ENCODE measurements around the gene CYP46A1. TPM values are rescaled to one million over a fixed set of nuclear protein-coding genes. Genes with fewer than 3 reads are reported as not detected.

CYP46A1 gene
- polyA plus RNA-seq, 1 donor, result 1.5 TPM

DNA sequence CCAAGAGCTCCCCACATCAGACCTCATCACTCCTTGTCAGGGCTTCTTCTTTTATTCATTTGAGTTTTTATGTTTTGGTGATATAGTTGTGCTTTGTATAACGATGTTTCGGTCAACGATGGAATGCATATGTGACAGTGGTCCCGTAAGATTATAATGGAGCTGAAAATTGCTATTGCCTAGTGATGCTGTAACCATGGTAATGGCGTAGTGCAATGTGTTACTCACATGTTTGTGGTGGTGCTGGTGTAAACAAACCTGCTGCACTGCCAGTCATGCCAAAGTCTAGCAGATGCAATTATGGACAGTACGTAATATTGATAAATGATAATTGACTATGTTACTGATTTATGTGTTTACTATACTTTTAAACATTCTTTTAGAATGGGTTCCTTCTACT lies 16.3 kb downstream of the CYP46A1 start:
- no CpG with 5 or more reads among the region's 6 CpGs for WGBS (ENCODE audit: insufficient coverage, low lambda C conversion rate)

DNA sequence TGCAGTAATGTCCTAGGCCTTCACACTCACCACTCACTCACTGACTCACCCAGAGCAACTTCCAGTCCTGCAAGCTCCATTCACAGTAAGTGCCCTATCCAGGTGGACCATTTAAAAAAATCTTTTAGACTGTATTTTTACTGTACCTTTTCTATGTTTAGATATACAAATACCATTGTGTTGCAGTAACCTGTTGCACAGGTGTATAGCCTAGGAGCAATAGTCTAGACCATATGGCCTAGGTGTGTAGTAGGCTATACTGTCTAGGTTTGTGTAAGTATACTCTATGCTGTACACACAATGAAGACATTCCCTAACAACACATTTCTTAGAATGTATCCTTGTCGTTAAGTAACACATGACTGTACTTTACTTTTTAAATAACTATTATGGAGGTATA lies 17.2 kb downstream of the CYP46A1 start:
- H3K36me3 ChIP-seq (ENCODE audit: control insufficient read depth, insufficient read depth, low read length), result no peaks in the 10 kb centered on the region
- H3K27ac ChIP-seq (ENCODE audit: low read length), result no peak overlapping the region
- WGBS (ENCODE audit: insufficient coverage, low lambda C conversion rate), result no CpG with 5 or more reads among the region's 1 CpG
- peaks cover 11% of the 10 kb centered on the region for H3K9me3 ChIP-seq (ENCODE audit: control insufficient read depth, low read depth, low read length)
- no peak for DNase-seq
- no peaks in the 10 kb centered on the region for H3K27me3 ChIP-seq (ENCODE audit: control insufficient read depth, insufficient read depth, low read length)
- H3K4me1 ChIP-seq (ENCODE audit: control insufficient read depth, insufficient read depth, low read length), result no peaks in the 10 kb centered on the region
- H3K4me3 ChIP-seq (ENCODE audit: low read length), result no peak overlapping the region

More for the DNA sequence above, 16.3 kb downstream of the CYP46A1 start:
- H3K36me3 ChIP-seq (ENCODE audit: control insufficient read depth, insufficient read depth, low read length), result no peaks in the 10 kb centered on the region
- H3K27ac ChIP-seq (ENCODE audit: low read length), result no peak overlapping the region
- no peaks in the 10 kb centered on the region for H3K27me3 ChIP-seq (ENCODE audit: control insufficient read depth, insufficient read depth, low read length)
- no peak for DNase-seq
- H3K4me3 ChIP-seq (ENCODE audit: low read length), result no peak overlapping the region
- H3K9me3 ChIP-seq (ENCODE audit: control insufficient read depth, low read depth, low read length), result peaks cover 11% of the 10 kb centered on the region
- no peaks in the 10 kb centered on the region for H3K4me1 ChIP-seq (ENCODE audit: control insufficient read depth, insufficient read depth, low read length)

GRCh38 chr14:99702115-99702514 lies 18.0 kb downstream of the CYP46A1 start:
- DNase-seq, result no peak
- no peaks in the 10 kb centered on the region for H3K27me3 ChIP-seq (ENCODE audit: control insufficient read depth, insufficient read depth, low read length)
- H3K9me3 ChIP-seq (ENCODE audit: control insufficient read depth, low read depth, low read length), result peaks cover 11% of the 10 kb centered on the region
- no peak overlapping the region for H3K4me3 ChIP-seq (ENCODE audit: low read length)
- H3K27ac ChIP-seq (ENCODE audit: low read length), result no peak overlapping the region
- no peaks in the 10 kb centered on the region for H3K4me1 ChIP-seq (ENCODE audit: control insufficient read depth, insufficient read depth, low read length)
- no peaks in the 10 kb centered on the region for H3K36me3 ChIP-seq (ENCODE audit: control insufficient read depth, insufficient read depth, low read length)

GRCh38 chr14:99703381-99703780 lies 19.3 kb downstream of the CYP46A1 start:
- H3K27ac ChIP-seq (ENCODE audit: low read length), result no peak overlapping the region
- peaks cover 11% of the 10 kb centered on the region for H3K9me3 ChIP-seq (ENCODE audit: control insufficient read depth, low read depth, low read length)
- WGBS (ENCODE audit: insufficient coverage, low lambda C conversion rate), result no CpG with 5 or more reads among the region's 3 CpGs
- H3K27me3 ChIP-seq (ENCODE audit: control insufficient read depth, insufficient read depth, low read length), result no peaks in the 10 kb centered on the region
- no peak for DNase-seq
- H3K4me1 ChIP-seq (ENCODE audit: control insufficient read depth, insufficient read depth, low read length), result no peaks in the 10 kb centered on the region
- no peak overlapping the region for H3K4me3 ChIP-seq (ENCODE audit: low read length)
- H3K36me3 ChIP-seq (ENCODE audit: control insufficient read depth, insufficient read depth, low read length), result no peaks in the 10 kb centered on the region

GRCh38 chr14:99704037-99704436 lies 19.9 kb downstream of the CYP46A1 start:
- peaks cover 11% of the 10 kb centered on the region for H3K9me3 ChIP-seq (ENCODE audit: control insufficient read depth, low read depth, low read length)
- H3K27ac ChIP-seq (ENCODE audit: low read length), result no peak overlapping the region
- no peak overlapping the region for H3K4me3 ChIP-seq (ENCODE audit: low read length)
- no peaks in the 10 kb centered on the region for H3K27me3 ChIP-seq (ENCODE audit: control insufficient read depth, insufficient read depth, low read length)
- no peaks in the 10 kb centered on the region for H3K36me3 ChIP-seq (ENCODE audit: control insufficient read depth, insufficient read depth, low read length)
- 92% methylated on average over 2 of the region's 2 CpGs for WGBS (ENCODE audit: insufficient coverage, low lambda C conversion rate)
- no peaks in the 10 kb centered on the region for H3K4me1 ChIP-seq (ENCODE audit: control insufficient read depth, insufficient read depth, low read length)
- DNase-seq, result no peak

GRCh38 chr14:99706107-99706900 lies 22.2 kb downstream of the CYP46A1 start:
- H3K9me3 ChIP-seq (ENCODE audit: control insufficient read depth, low read depth, low read length), result peaks cover 11% of the 10 kb centered on the region
- DNase-seq, result no peak
- H3K27ac ChIP-seq (ENCODE audit: low read length), result no peak overlapping the region
- H3K4me3 ChIP-seq (ENCODE audit: low read length), result no peak overlapping the region
- no peaks in the 10 kb centered on the region for H3K36me3 ChIP-seq (ENCODE audit: control insufficient read depth, insufficient read depth, low read length)
- H3K27me3 ChIP-seq (ENCODE audit: control insufficient read depth, insufficient read depth, low read length), result no peaks in the 10 kb centered on the region
- H3K4me1 ChIP-seq (ENCODE audit: control insufficient read depth, insufficient read depth, low read length), result no peaks in the 10 kb centered on the region
- WGBS (ENCODE audit: insufficient coverage, low lambda C conversion rate), result no CpG with 5 or more reads among the region's 8 CpGs

DNA sequence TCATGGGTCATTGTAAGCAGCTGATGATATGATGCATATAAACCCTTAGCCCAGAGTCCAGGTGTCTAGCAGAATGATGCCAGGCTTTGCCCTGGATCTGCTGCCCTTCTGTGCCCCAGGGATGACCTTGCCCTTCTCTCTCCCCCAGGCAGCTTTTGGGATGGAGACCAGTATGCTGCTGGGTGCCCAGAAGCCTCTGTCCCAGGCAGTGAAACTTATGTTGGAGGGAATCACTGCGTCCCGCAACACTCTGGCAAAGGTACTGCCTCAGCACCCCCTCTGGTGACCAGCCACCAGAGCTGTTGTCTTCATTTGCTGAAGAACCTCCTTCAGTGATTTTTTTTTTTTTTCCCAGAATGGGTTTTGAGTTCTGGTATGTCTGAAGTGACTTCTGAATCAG lies 23.3 kb downstream of the CYP46A1 start:
- Histone ChIP-seq H3K27ac (ENCODE audit: low read length) (no peak overlapping the region), H3K27me3 (ENCODE audit: control insufficient read depth, insufficient read depth, low read length) (peaks cover 3% of the 10 kb centered on the region), H3K4me3 (ENCODE audit: low read length) (no peak overlapping the region), H3K4me1 (ENCODE audit: control insufficient read depth, insufficient read depth, low read length) (no peaks in the 10 kb centered on the region), H3K36me3 (ENCODE audit: control insufficient read depth, insufficient read depth, low read length) (no peaks in the 10 kb centered on the region), H3K9me3 (ENCODE audit: control insufficient read depth, low read depth, low read length) (peaks cover 11% of the 10 kb centered on the region)
- no peak for DNase-seq
- WGBS (ENCODE audit: insufficient coverage, low lambda C conversion rate), result no CpG with 5 or more reads among the region's 2 CpGs

DNA sequence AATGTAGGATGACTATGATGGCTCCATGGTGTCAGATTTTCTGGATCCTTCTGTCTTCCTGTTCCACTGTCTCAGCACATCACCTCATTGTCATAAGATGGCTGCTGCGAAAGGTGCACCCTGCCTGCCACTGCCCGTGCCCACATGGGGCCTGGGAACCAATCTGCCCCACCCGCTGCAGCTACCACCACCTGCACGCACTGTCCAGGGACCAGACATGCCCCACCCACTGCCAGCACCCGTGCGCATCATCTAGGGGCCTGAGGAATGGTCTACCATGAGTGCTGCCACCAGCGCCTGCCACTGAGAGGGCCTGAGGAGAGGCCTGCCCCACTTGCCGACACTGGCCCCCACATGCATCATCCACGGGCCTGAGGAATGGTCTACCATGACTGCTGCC lies 23.8 kb downstream of the CYP46A1 start:
- DNase-seq, result no peak

GRCh38 chr14:99708449-99708848 lies 24.4 kb downstream of the CYP46A1 start:
- Histone ChIP-seq H3K27me3 (ENCODE audit: control insufficient read depth, insufficient read depth, low read length) (peaks cover 3% of the 10 kb centered on the region), H3K36me3 (ENCODE audit: control insufficient read depth, insufficient read depth, low read length) (no peaks in the 10 kb centered on the region), H3K4me3 (ENCODE audit: low read length) (no peak overlapping the region), H3K4me1 (ENCODE audit: control insufficient read depth, insufficient read depth, low read length) (no peaks in the 10 kb centered on the region), H3K27ac (ENCODE audit: low read length) (no peak overlapping the region), H3K9me3 (ENCODE audit: control insufficient read depth, low read depth, low read length) (peaks cover 2% of the 10 kb centered on the region)
- whole genome bisulfite sequencing (ENCODE audit: insufficient coverage, low lambda C conversion rate), result no CpG with 5 or more reads among the region's 7 CpGs
- no peak for DNase-seq

More for the DNA sequence above, 23.8 kb downstream of the CYP46A1 start:
- Histone ChIP-seq H3K27ac (ENCODE audit: low read length) (no peak overlapping the region), H3K4me1 (ENCODE audit: control insufficient read depth, insufficient read depth, low read length) (no peaks in the 10 kb centered on the region), H3K9me3 (ENCODE audit: control insufficient read depth, low read depth, low read length) (peaks cover 8% of the 10 kb centered on the region), H3K4me3 (ENCODE audit: low read length) (no peak overlapping the region), H3K27me3 (ENCODE audit: control insufficient read depth, insufficient read depth, low read length) (peaks cover 3% of the 10 kb centered on the region), H3K36me3 (ENCODE audit: control insufficient read depth, insufficient read depth, low read length) (no peaks in the 10 kb centered on the region)
- WGBS (ENCODE audit: insufficient coverage, low lambda C conversion rate), result no CpG with 5 or more reads among the region's 9 CpGs

- Histone ChIP-seq H3K4me1 (ENCODE audit: control insufficient read depth, insufficient read depth, low read length) (no peaks in the 10 kb centered on the region), H3K4me3 (ENCODE audit: low read length) (no peak overlapping the region), H3K27me3 (ENCODE audit: control insufficient read depth, insufficient read depth, low read length) (peaks cover 3% of the 10 kb centered on the region), H3K9me3 (ENCODE audit: control insufficient read depth, low read depth, low read length) (no peaks in the 10 kb centered on the region), H3K36me3 (ENCODE audit: control insufficient read depth, insufficient read depth, low read length) (no peaks in the 10 kb centered on the region), H3K27ac (ENCODE audit: low read length) (no peak overlapping the region)
- 93% methylated on average over 3 of the region's 3 CpGs for WGBS (ENCODE audit: insufficient coverage, low lambda C conversion rate)
- no peak for DNase-seq
These were observed 29.9 kb downstream of the CYP46A1 start for GRCh38 chr14:99713972-99714371.
